Adrenal gland (tissue), 12 donors: ENCODE data around the gene GLYATL3. TPM values are rescaled to one million over a fixed set of nuclear protein-coding genes. Genes with fewer than 3 reads are reported as not detected.

ENCODE experiments used
- DNase-seq, 7 donors: peaks; one replicate each; pipeline ENCODE4 v3.0.0-alpha.2; 2019 to 2020
- H3K27ac ChIP-seq, 5 donors: fragments of 200-600 bp; sonication (generic) in 4 of 5; 1 replicate in 3 of 5; 2 replicates in 2 of 5; pipeline versions ENCODE4 v1.5.1 to v1.8.0; 2016 to 2020; ENCODE audit warnings: mild to moderate bottlenecking in 1 of 5
- H3K27me3 ChIP-seq: fragments of 200-600 bp; 2 replicates; pipeline ENCODE4 v1.8.0; 2021
- H3K36me3 ChIP-seq, 2 donors: fragments of 200-600 bp; replicated peaks in 1 of 2; 1 replicate in 1 of 2; 2 replicates in 1 of 2; pipeline versions ENCODE4 v1.5.1 to v1.8.0; 2018 to 2022
- H3K4me1 ChIP-seq, 2 donors: fragments of 200-600 bp; replicated peaks in 1 of 2; 1 replicate in 1 of 2; 2 replicates in 1 of 2; pipeline versions ENCODE4 v1.5.1 to v1.8.0; 2018 to 2021
- H3K4me3 ChIP-seq, 4 donors: fragments of 200-600 bp; sonication (generic) in 3 of 4; one replicate each; pipeline ENCODE4 v1.5.1; 2016 to 2018
- H3K9me3 ChIP-seq, 3 donors: fragments of 200-600 bp; sonication (generic) in 1 of 3; replicated peaks in 1 of 3; 1 replicate in 2 of 3; 2 replicates in 1 of 3; pipeline versions ENCODE4 v1.5.1 to v1.8.0; 2016 to 2021
- POLR2A ChIP-seq, 2 donors: fragments of 450-650 bp; IDR thresholded peaks; one replicate each; pipeline ENCODE4 v1.6.1; 2017; ENCODE audit warnings: antibody characterized with exemption in 2 of 2, mild to moderate bottlenecking in 2 of 2, moderate library complexity in 1 of 2
- WGBS, 4 donors: extraction: QIAGEN DNeasy Blood & Tissue Kit in 2 of 4; methylation state at CpG; one replicate each; pipeline versions ENCODE4 v1.1.5 to v1.1.7; 2013 to 2017; 5-methylcytosine and 5-hydroxymethylcytosine counted together
- intact Hi-C, 2 donors: fragments of 100-400 bp; cut with DNase I; formaldehyde crosslinking; loops; one replicate each; pipeline versions ENCODE4 v1.14.1 to v1.15.0; 2022 to 2023
- polyA plus RNA-seq, 3 donors: library from polyadenylated mRNA; stranded (reverse); fragments of 200-250 nt in 2 of 3; fragments of 350-450 nt in 1 of 3; fragmentation: Illumina TruSeq in 1 of 3; extraction: RNeasy Lipid Tissue Mini Kit (QIAGEN cat#74804) in 1 of 3; gene quantifications; one replicate each; pipeline ENCODE4 v1.2.3, GENCODE V29; 2013 to 2014
- total RNA-seq, 9 donors: library from RNA; depleted of rRNA in 4 of 9; stranded (reverse); fragments of >200 nt in 4 of 9; fragments of 120-200 nt in 1 of 9; fragmentation: NEBNext Ultra II Directional in 1 of 9; extraction: Animal tissue kit (Norgen Biotek cat#: 25700) in 1 of 9; gene quantifications; one replicate each; pipeline versions ENCODE4 v1.1.0 to v1.2.4, GENCODE V29; 2013 to 2023
- TF ChIP-seq, protein P1 (sequence below), 6 experiments: fragments of 450-650 bp in 4 of 6; fragments of 200-600 bp in 2 of 6; sonication (generic) in 1 of 6; IDR thresholded peaks; 1 replicate in 5 of 6; 2 replicates in 1 of 6; pipeline versions ENCODE4 v1.5.1 to v1.8.0; 2016 to 2021; ENCODE audit warnings: antibody characterized with exemption in 6 of 6, mild to moderate bottlenecking in 2 of 6, moderate library complexity in 1 of 6
- donor health status: healthy with polysubstance abuse.
- donor health status: Bipolar disorder and iron deficiency.
- donor health status: DM: yes; HTN: yes; CAD: no.
- donor health status: DM: no; HTN: no; CAD: no.
- donor health status: DM: no; HTN: no; CAD: no.
- donor health status: DM: yes; HTN: yes; CAD: no.

The GLYATL3 gene
- total and polyA plus RNA-seq, 12 donors: not detected

DNA sequence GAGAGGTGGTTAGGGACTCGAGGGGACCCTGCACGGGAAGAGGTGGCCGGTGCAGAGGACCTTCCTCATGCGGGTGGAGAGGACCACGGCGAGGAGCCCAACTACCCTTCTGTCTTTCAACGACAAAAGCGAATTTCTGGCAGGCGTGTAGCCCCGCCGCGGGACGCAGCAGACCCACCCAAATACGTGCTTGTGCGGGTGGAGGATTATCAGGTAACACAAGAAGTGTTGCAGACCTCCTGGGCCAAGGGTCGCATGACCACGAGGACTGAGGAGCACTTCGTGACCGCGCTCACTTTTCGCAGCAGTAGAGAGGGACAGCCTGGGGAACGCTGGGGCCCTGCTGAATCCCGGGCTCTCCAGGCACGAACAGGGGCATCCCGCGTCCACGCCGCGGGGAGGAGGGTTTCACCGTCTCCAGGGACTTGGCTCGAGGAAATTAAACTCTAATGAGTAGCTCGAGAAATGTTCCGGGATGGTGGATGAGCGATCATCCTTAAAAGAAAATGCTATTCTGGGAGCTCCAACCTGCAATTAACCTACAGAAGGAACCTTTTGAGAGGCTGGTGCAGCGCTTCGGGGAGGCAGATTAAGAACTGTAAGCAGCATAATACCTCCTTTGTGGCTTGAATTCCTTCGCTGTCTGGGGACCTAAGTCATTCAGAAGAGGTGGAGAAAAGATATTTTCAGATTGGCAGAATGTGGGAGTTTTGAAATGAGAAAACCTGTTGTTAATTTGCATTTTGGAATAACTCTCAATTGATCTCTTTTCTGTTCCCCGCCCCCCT lies 51.5 kb downstream of the GLYATL3 start:
- H3K27ac ChIP-seq: no peak overlapping the region
- peak overlapping the region in 3 of 4 donors; percentile 3 to 43 (median 11) for H3K4me3 ChIP-seq
- no peak for TF ChIP-seq POLR2A (IDR thresholded peaks at IDR 0.05)
- TF ChIP-seq, protein P1, sequence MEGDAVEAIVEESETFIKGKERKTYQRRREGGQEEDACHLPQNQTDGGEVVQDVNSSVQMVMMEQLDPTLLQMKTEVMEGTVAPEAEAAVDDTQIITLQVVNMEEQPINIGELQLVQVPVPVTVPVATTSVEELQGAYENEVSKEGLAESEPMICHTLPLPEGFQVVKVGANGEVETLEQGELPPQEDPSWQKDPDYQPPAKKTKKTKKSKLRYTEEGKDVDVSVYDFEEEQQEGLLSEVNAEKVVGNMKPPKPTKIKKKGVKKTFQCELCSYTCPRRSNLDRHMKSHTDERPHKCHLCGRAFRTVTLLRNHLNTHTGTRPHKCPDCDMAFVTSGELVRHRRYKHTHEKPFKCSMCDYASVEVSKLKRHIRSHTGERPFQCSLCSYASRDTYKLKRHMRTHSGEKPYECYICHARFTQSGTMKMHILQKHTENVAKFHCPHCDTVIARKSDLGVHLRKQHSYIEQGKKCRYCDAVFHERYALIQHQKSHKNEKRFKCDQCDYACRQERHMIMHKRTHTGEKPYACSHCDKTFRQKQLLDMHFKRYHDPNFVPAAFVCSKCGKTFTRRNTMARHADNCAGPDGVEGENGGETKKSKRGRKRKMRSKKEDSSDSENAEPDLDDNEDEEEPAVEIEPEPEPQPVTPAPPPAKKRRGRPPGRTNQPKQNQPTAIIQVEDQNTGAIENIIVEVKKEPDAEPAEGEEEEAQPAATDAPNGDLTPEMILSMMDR (IDR thresholded peaks at IDR 0.05): no peak
- no peaks in the 10 kb centered on the region for H3K9me3 ChIP-seq
- H3K4me1 ChIP-seq: peaks cover 15 to 17% of the 10 kb centered on the region in 2 donors
- H3K36me3 ChIP-seq: no peaks in the 10 kb centered on the region
- intact Hi-C loops: no loop called here
- 4 to 13% (median 6%) methylated on average over 14 to 38 of the region's 38 CpGs for WGBS, 4 donors
- no peak for DNase-seq
- H3K27me3 ChIP-seq: peaks cover 17% of the 10 kb centered on the region

DNA sequence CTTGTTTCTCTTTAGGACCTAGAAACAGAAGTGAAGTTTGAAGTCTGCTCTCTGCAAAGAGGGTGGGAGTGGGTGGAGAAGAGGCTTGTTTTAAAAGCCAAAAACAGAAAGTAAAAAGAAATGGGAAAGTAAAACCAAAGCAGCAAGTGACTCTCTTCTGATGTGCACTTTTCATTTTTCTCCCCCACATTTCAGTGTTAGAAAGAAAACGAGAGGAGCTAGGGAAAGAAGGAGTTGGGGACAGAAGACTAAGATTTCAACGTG lies 52.1 kb downstream of the GLYATL3 start:
- WGBS, 4 donors: 34 to 44% (median 41%) methylated on average over 2 of the region's 2 CpGs
- no peak for DNase-seq
- peak overlapping the region in 1 of 4 donors; percentile 43 for H3K4me3 ChIP-seq
- peaks cover 17% of the 10 kb centered on the region for H3K27me3 ChIP-seq
- peaks cover 15 to 17% of the 10 kb centered on the region in 2 donors for H3K4me1 ChIP-seq
- no peak for TF ChIP-seq POLR2A (IDR thresholded peaks at IDR 0.05)
- H3K36me3 ChIP-seq: no peaks in the 10 kb centered on the region
- intact Hi-C loops: no loop called here
- no peaks in the 10 kb centered on the region for H3K9me3 ChIP-seq
- H3K27ac ChIP-seq: no peak overlapping the region

DNA sequence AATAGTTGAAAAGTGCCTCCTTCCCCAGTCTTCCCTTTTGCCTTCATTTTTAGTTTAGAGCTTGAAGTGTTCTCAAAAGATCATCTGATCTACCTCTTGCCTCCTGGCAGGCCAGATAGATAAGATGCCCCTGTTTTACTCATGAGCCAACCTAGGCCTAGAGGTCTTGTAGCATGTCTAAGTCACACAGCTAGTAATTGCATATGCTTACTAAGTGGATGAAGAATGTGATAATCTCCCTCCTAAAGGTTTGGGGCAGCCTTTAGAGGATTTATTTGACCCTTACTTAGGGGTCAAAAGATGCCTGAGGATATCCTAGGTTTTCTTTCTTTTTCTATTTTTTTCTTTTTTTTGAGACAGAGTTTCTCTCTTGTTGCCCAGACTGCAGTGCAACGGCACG lies 52.9 kb downstream of the GLYATL3 start:
- Histone ChIP-seq H3K4me1 (peaks cover 15 to 17% of the 10 kb centered on the region in 2 donors), H3K4me3 (no peak overlapping the region), H3K9me3 (no peaks in the 10 kb centered on the region), H3K27ac (no peak overlapping the region), H3K36me3 (no peaks in the 10 kb centered on the region), H3K27me3 (peaks cover 17% of the 10 kb centered on the region)
- no peak for DNase-seq
- WGBS, 4 donors: 89 to 98% (median 94%) methylated on average over 2 of the region's 2 CpGs
- TF ChIP-seq POLR2A (IDR thresholded peaks at IDR 0.05): no peak
- TF ChIP-seq, protein P1 (IDR thresholded peaks at IDR 0.05): no peak
- intact Hi-C loops: no loop called here

DNA sequence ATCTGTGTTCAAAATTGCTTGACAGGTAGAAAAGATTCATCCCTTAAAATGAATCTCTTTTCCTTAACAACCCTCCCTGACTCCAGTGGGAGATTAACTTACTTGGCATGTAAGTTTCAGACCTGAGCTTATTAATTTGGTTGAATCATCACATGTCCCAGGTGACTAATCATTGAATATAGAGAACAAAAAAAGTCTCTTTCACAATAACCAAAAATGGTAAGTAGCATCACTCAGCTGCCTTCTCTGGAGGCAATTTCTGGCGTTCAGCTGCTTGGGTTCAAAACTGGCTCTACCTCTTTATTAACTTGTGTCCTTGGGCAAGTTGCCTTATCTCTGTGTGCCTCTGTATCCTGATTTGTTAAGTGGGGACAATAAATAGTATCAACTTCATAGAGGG lies 53.7 kb downstream of the GLYATL3 start:
- DNase-seq: no peak
- H3K4me1 ChIP-seq: peaks cover 15 to 17% of the 10 kb centered on the region in 2 donors
- no peaks in the 10 kb centered on the region for H3K36me3 ChIP-seq
- intact Hi-C loops: no loop called here
- 70 to 94% (median 86%) methylated on average over 1 of the region's 1 CpG for WGBS, 4 donors
- H3K27ac ChIP-seq: no peak overlapping the region
- H3K9me3 ChIP-seq: no peaks in the 10 kb centered on the region
- peaks cover 17% of the 10 kb centered on the region for H3K27me3 ChIP-seq
- no peak overlapping the region for H3K4me3 ChIP-seq
- TF ChIP-seq POLR2A (IDR thresholded peaks at IDR 0.05): no peak
- TF ChIP-seq, protein P1 (IDR thresholded peaks at IDR 0.05): no peak

DNA sequence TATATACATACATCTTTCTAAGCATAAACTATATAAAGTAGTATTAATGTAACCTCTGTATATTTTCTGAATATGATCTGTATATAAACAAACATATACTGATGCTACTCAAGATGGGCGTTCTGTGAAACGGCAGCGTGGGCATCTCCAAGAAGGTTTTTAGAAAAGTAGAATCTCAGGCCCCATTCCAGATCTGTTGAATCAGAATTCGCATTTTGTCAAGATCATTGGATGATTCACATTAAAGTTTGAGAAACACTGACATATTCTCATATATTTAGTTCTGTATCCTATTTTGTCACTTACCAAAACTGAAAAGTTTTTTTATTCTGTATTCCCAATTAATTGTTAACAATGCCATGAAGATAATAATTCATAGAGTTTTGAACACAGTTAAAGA lies 56.2 kb downstream of the GLYATL3 start:
- Histone ChIP-seq H3K4me3 (no peak overlapping the region), H3K36me3 (no peaks in the 10 kb centered on the region), H3K27me3 (peaks cover 7% of the 10 kb centered on the region), H3K4me1 (peaks cover 7 to 8% of the 10 kb centered on the region in 2 donors), H3K27ac (no peak overlapping the region), H3K9me3 (no peaks in the 10 kb centered on the region)
- intact Hi-C loops: no loop called here
- DNase-seq: no peak
- TF ChIP-seq, protein P1 (IDR thresholded peaks at IDR 0.05): no peak
- TF ChIP-seq POLR2A (IDR thresholded peaks at IDR 0.05): no peak
- WGBS, 4 donors: 71 to 74% (median 72%) methylated on average over 4 of the region's 4 CpGs
